NOMO-1 treated with dmso at 0.1 percent for 144 hours (cell line): Measurements from ENCODE around the gene RTCA.
"Not testable (repeated sequence)": the region's sequence is repeated elsewhere in the genome, so short reads cannot be mapped to it uniquely, and the experiment has no call there.

ENCODE experiments used
- DNase-seq: peaks from one replicate; lab custom pipeline; 2025; ENCODE audit not compliant: unreplicated experiment; lab: John Stamatoyannopoulos, UW

The RTCA gene

GRCh38 chr1:100258427-100258826, 7.6 kb upstream of the RTCA start:
- DNase-seq, result not testable (repeated sequence)

GRCh38 chr1:100261686-100262085, 4.3 kb upstream of the RTCA start:
- DNase-seq, result no peak

GRCh38 chr1:100264081-100264480, 1.9 kb upstream of the RTCA start:
- not testable (repeated sequence) for DNase-seq

- DNase-seq, result no peak
These were observed 470 bp upstream of the RTCA start for GRCh38 chr1:100265562-100265930.

GRCh38 chr1:100266741-100267140, 725 bp downstream of the RTCA start:
- DNase-seq, result no peak

GRCh38 chr1:100267284-100267683, 1.3 kb downstream of the RTCA start:
- DNase-seq, result no peak

- no peak for DNase-seq
These were observed 2.2 kb downstream of the RTCA start for GRCh38 chr1:100268202-100268601.

- no peak for DNase-seq
These were observed 11.8 kb downstream of the RTCA start for GRCh38 chr1:100277866-100278265.

GRCh38 chr1:100279358-100279923, 13.4 kb downstream of the RTCA start:
- DNase-seq, result no peak

- no peak for DNase-seq
These were observed 14.1 kb downstream of the RTCA start for GRCh38 chr1:100279954-100280682.

GRCh38 chr1:100284591-100284990, 18.6 kb downstream of the RTCA start:
- no peak for DNase-seq

GRCh38 chr1:100287162-100287561, 21.1 kb downstream of the RTCA start:
- no peak for DNase-seq

- no peak for DNase-seq
These were observed 24.3 kb downstream of the RTCA start for GRCh38 chr1:100290291-100290690.

GRCh38 chr1:100292711-100293110, 26.7 kb downstream of the RTCA start:
- no peak for DNase-seq

- no peak for DNase-seq
These were observed 30.1 kb downstream of the RTCA start for GRCh38 chr1:100296140-100296539.

GRCh38 chr1:100296997-100297396, 31.0 kb downstream of the RTCA start:
- not testable (repeated sequence) for DNase-seq

GRCh38 chr1:100298512-100298911, 32.5 kb downstream of the RTCA start:
- DNase-seq, result no peak

- no peak for DNase-seq
These were observed 33.7 kb downstream of the RTCA start for GRCh38 chr1:100299521-100300222.

- no peak for DNase-seq
These were observed 34.7 kb downstream of the RTCA start for GRCh38 chr1:100300691-100301090.

- no peak for DNase-seq
These were observed 36.7 kb downstream of the RTCA start for GRCh38 chr1:100302739-100303138.

GRCh38 chr1:100304227-100304626, 38.2 kb downstream of the RTCA start:
- no peak for DNase-seq

GRCh38 chr1:100304921-100305320, 38.9 kb downstream of the RTCA start:
- no peak for DNase-seq
